Cardiac fibroblast (primary cell): Measurements from ENCODE around the gene TWF2.

Experiments used
- DNase-seq, 2 donors: peaks; one replicate each; pipeline versions ENCODE4 v3.0.0 to v3.0.0-alpha.2; 2010; ENCODE audit warnings: low read depth in 2 of 2
- H3K4me3 ChIP-seq, 2 donors: replicated peaks in 1 of 2; 1 replicate in 1 of 2; 2 replicates in 1 of 2; pipeline ENCODE4 v1.5.1; 2011; ENCODE audit warnings: low read depth in 2 of 2, low read length in 2 of 2, mild to moderate bottlenecking in 2 of 2, moderate library complexity in 1 of 2
- TF ChIP-seq, protein P1 (sequence below): IDR thresholded peaks from one replicate; pipeline ENCODE4 v1.5.1; 2011; ENCODE audit warnings: low read depth, mild to moderate bottlenecking, low read length, inconsistent platforms

TWF2 gene

GRCh38 chr3:52197842-52198625 is 40.9 kb downstream of the TWF2 start, which contains the start of gene ALAS1:
TSS of gene ALAS1 (plus strand) at chr3:52198160. CDS start at chr3:52199242, 1,082 bp downstream.
- TF ChIP-seq, protein P1, sequence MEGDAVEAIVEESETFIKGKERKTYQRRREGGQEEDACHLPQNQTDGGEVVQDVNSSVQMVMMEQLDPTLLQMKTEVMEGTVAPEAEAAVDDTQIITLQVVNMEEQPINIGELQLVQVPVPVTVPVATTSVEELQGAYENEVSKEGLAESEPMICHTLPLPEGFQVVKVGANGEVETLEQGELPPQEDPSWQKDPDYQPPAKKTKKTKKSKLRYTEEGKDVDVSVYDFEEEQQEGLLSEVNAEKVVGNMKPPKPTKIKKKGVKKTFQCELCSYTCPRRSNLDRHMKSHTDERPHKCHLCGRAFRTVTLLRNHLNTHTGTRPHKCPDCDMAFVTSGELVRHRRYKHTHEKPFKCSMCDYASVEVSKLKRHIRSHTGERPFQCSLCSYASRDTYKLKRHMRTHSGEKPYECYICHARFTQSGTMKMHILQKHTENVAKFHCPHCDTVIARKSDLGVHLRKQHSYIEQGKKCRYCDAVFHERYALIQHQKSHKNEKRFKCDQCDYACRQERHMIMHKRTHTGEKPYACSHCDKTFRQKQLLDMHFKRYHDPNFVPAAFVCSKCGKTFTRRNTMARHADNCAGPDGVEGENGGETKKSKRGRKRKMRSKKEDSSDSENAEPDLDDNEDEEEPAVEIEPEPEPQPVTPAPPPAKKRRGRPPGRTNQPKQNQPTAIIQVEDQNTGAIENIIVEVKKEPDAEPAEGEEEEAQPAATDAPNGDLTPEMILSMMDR: no peak
- peak within 1 kb of the TSS; percentile 87 to 88 for H3K4me3 ChIP-seq

GRCh38 chr3:52197499-52197841 is 41.5 kb downstream of the TWF2 start:
- TF ChIP-seq, protein P1: no peak
- DNase-seq: no peak
- peak overlapping the region; percentile 23 to 88 for H3K4me3 ChIP-seq

More at GRCh38 chr3:52197842-52198625, 40.9 kb downstream of the TWF2 start, which contains the start of gene ALAS1:
- DNase-seq: peak; percentile 87 to 90

GRCh38 chr3:52196977-52197376 is 42.0 kb downstream of the TWF2 start:
- no peak overlapping the region for H3K4me3 ChIP-seq
- TF ChIP-seq, protein P1: no peak
- no peak for DNase-seq

GRCh38 chr3:52195823-52196331 is 43.1 kb downstream of the TWF2 start:
- no peak overlapping the region for H3K4me3 ChIP-seq
- peak; percentile 80 to 81 for DNase-seq
- TF ChIP-seq, protein P1: no peak

DNA sequence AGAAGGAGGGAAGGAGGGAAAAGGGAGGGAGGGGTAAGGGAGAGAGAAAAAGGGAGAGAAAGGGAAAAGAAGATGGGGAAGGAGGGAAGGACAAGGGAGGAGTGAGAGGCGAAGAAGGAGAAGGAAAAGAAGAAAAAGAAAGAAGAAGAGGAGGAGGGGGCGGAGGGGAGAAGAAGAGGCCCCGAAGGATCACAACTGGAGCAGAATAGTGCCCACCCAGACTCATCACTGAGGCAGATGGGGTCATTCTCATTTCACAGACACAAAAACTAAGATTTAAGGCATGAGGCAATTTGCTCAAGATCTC is 43.7 kb downstream of the TWF2 start:
- H3K4me3 ChIP-seq: no peak overlapping the region
- no peak for DNase-seq
- TF ChIP-seq, protein P1: no peak

DNA sequence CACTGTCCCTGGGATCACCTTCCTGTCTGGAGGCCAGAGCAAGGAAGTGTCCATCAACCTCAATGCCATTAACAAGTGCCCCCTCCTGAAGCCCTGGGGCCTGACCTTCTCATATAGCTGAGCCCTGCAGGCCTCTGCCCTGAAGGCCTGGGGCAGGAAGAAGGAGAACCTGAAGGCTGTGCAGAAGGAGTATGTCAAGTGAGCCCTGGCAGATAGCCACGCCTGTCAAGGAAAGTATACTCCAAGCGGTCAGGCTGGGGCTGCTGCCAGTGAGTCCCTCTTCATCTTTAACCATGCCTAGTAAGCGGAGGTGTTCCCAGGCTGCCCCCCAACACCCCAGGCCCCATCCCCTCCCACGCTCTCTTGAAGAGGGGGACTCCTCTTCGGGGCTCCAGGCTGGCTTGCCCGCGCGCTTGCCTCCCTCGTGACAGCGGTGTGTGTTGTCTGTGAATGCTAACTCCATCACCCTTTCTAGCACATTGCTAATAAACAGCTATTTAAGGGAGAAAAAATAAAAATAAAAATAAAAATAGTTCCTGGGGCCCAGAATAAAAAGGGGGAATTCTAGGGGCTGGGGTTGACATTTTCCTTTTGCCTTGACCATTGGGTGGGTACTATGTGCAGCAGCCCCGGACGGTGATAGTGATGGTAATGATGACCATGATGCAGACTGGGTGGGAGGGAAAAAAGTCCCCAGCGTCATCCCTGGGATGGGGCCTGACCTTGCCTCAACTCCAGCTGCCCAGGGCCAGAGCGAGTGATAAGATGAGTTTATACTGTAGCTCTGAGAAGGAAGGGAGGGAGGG is 44.3 kb downstream of the TWF2 start:
- TF ChIP-seq, protein P1: no peak
- H3K4me3 ChIP-seq: no peak overlapping the region
- peak in 1 of 2 donors; percentile 86 for DNase-seq
